Measurements from ENCODE around the gene ZNFX1.
A peak's percentile ranks its signal among the peaks of the same experiment; 100 is the strongest.

ZNFX1 gene

GRCh38 chr20:49291200-49291599, 13.3 kb upstream of the ZNFX1 start:
- no peak for DNase-seq

- DNase-seq, result no peak
Observed at GRCh38 chr20:49290608-49291191, 12.8 kb upstream of the ZNFX1 start.

- DNase-seq, result peak; percentile 6
Observed at GRCh38 chr20:49288784-49289696, 11.2 kb upstream of the ZNFX1 start.

- DNase-seq, result no peak
Observed at GRCh38 chr20:49288250-49288751, 10.4 kb upstream of the ZNFX1 start.

- no peak for DNase-seq
Observed at GRCh38 chr20:49287555-49288249, 9.8 kb upstream of the ZNFX1 start.

GRCh38 chr20:49286689-49287551, 9.1 kb upstream of the ZNFX1 start:
- no peak for DNase-seq

- DNase-seq, result no peak
Observed at GRCh38 chr20:49285813-49286494, 8.1 kb upstream of the ZNFX1 start.

- DNase-seq, result no peak
Observed at GRCh38 chr20:49285233-49285668, 7.4 kb upstream of the ZNFX1 start.

- DNase-seq, result no peak
Observed at GRCh38 chr20:49284818-49285217, 7.0 kb upstream of the ZNFX1 start.

GRCh38 chr20:49283703-49284625, 6.1 kb upstream of the ZNFX1 start:
- DNase-seq, result no peak

- DNase-seq, result no peak
Observed at GRCh38 chr20:49283176-49283702, 5.4 kb upstream of the ZNFX1 start.

- DNase-seq, result no peak
Observed at GRCh38 chr20:49282584-49283171, 4.8 kb upstream of the ZNFX1 start.

GRCh38 chr20:49281913-49282467, 4.1 kb upstream of the ZNFX1 start:
- DNase-seq, result no peak

GRCh38 chr20:49281059-49281912, 3.4 kb upstream of the ZNFX1 start:
- no peak for DNase-seq

- DNase-seq, result no peak
Observed at GRCh38 chr20:49280463-49281058, 2.7 kb upstream of the ZNFX1 start.

GRCh38 chr20:49279677-49280462, 2.0 kb upstream of the ZNFX1 start:
- no peak for DNase-seq
